RWPE1 (cell line): Measurements from ENCODE around the gene ENO4.

Experiments
- CTCF ChIA-PET: fragments of 350-600 bp; sonication (Branson Sonifier 250); formaldehyde crosslinking; extraction: SDS; loops from one replicate; lab custom pipeline; 2021; lab: Yijun Ruan, JAX
- POLR2A ChIA-PET: fragments of 400-600 bp; formaldehyde crosslinking; extraction: SDS; loops from one replicate; lab custom pipeline; 2020; ENCODE audit warnings: antibody characterized with exemption; ENCODE audit not compliant: low non-redundant PET; lab: Yijun Ruan, JAX
- DNase-seq: peaks from one replicate; pipeline ENCODE4 v3.0.0; 2012; ENCODE audit warnings: low spot score
- H3K27ac ChIP-seq: fragments of 450-650 bp; 2 replicates; pipeline ENCODE4 v1.5.1; 2017
- TF ChIP-seq, protein P1 (sequence below): fragments of 450-650 bp; conservative IDR thresholded peaks from 2 replicates; pipeline ENCODE4 v1.5.1; 2017; ENCODE audit warnings: low read depth, mild to moderate bottlenecking

The ENO4 gene

DNA sequence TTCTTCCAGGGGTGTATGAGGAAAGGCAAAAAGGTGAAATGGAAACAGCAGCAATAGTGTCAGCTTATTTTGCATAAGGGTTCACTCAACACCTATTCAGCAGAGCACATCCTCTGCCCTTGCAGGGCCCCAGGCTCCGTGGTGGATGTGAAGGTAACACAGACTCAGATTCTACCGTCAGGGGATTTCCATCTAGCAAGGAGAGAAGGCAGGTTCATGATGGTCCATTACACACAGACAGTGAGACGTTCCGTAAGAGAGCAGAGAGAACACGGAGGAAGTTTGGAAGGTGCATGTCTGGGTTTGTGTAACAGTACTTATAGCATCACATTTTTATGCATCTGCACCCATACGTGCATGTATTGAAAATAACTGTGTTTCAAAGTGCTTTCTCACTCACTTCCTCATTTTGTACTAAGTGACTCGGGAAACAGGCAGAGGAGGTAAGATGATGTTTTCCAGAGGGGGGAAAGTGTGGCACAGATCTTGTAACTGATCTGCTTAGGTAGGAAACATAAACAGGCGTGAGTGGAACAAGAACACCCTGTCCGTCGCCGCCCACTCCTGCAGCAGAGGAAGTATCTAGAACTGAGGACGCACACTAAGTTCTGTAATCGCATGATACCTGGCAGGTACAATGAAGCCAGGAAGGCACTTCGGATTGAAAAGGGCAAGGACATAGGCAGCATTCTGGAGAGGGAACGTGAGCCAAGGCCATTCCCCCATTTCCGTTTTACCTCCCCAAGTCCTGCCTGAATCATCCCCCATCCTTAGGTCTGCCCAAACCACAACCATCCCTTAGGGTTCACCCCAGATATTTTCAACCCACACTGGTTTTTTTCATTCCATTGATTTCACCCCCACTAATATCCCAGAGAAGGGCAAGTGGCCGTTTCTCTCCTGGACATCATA is 1.0 kb upstream of the ENO4 start:
- H3K27ac ChIP-seq = peak overlapping the region; percentile 79
- ChIA-PET CTCF (interaction anchor here (0.6 to 1.1 kb wide), 5 partner anchors 60 to 327 kb away, joined by 3 to 9 read pairs (median 3); no protein-coding TSS in a partner anchor), POLR2A (no interaction called here)
- peak; percentile 13 for DNase-seq
- TF ChIP-seq, protein P1, sequence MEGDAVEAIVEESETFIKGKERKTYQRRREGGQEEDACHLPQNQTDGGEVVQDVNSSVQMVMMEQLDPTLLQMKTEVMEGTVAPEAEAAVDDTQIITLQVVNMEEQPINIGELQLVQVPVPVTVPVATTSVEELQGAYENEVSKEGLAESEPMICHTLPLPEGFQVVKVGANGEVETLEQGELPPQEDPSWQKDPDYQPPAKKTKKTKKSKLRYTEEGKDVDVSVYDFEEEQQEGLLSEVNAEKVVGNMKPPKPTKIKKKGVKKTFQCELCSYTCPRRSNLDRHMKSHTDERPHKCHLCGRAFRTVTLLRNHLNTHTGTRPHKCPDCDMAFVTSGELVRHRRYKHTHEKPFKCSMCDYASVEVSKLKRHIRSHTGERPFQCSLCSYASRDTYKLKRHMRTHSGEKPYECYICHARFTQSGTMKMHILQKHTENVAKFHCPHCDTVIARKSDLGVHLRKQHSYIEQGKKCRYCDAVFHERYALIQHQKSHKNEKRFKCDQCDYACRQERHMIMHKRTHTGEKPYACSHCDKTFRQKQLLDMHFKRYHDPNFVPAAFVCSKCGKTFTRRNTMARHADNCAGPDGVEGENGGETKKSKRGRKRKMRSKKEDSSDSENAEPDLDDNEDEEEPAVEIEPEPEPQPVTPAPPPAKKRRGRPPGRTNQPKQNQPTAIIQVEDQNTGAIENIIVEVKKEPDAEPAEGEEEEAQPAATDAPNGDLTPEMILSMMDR = no peak

DNA sequence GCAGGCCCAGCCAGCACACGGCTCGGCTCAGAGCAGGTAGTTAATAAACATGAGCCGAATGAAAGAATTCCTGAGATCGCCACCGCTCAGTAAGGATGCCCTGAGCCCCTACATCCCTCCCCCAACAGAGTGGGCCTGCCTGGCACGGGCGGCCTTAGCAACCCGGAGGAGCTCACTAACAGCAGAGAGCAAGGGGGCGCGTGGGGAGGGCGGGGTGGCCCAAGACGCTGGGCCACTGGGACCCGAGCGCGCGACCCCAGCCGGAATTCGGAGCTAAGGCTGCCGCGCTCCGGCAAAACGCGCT is 403 bp upstream of the ENO4 start:
- POLR2A ChIA-PET = interaction anchor here (1.1 kb wide), 1 partner anchor 156 kb away, joined by 8 read pairs; the partner anchor contains the start of gene SHTN1
- peak overlapping the region; percentile 79 for H3K27ac ChIP-seq
- CTCF ChIA-PET = interaction anchor here (0.6 to 1.2 kb wide), 5 partner anchors 61 to 326 kb away, joined by 3 to 4 read pairs (median 3); no protein-coding TSS in a partner anchor
- peak; percentile 12 for DNase-seq
- TF ChIP-seq, protein P1 = no peak

DNA sequence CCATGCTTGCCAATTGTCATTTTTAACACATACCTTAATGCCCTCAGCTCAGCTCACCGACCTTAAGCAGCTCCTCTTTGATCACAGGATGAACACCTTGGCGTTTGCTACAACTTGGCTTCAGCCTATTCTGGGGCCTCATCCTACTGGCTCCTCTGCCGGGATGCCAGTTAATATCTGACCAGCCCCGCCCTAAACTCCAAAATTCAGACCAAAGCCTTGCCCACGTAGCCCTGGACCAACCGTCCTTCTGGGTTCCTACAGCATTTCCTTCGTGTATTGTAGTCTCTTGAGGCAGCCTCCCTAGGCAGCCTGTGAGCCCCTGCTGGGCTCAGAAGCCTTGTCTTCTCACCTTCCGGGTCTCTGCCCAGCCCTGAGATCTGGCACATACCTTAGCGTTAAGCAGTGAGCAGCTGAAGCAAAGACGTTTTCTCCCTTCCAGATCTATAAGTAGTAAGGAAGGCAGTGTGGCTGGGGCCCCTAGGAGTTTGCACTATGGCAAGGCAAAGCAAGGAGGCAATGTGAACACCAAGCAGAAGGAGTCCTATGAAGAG is 836 bp downstream of the ENO4 start:
- TF ChIP-seq, protein P1 = no peak
- CTCF ChIA-PET = interaction anchor here (0.7 to 1.2 kb wide), 2 partner anchors 191 to 316 kb away, joined by 3 read pairs; no protein-coding TSS in a partner anchor
- POLR2A ChIA-PET = interaction anchor here (0.7 to 1.1 kb wide), 2 partner anchors 44 to 155 kb away, joined by 3 to 8 read pairs; partner anchors contain the start of gene SHTN1
- no peak for DNase-seq
- peak overlapping the region; percentile 79 for H3K27ac ChIP-seq

DNA sequence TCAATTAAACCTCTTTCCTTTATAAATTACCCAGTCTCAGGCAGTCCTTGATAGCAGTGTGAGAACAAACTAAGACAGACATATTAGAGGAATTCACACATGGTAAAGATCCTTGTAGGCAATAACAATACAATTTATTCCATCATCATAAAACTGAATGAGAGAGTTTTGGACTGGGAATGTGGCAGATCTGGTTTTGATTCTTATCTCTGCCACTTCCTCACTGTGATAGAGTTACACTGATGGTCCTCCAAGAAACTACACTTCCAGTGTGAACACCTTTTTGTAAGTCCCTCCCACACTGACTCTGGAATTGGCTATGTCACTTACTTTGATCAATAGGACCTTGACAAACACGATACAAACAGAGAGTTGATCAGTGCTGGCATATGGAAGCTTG is 2.9 kb downstream of the ENO4 start:
- no peak overlapping the region for H3K27ac ChIP-seq
- POLR2A ChIA-PET = no interaction called here
- TF ChIP-seq, protein P1 = no peak
- DNase-seq = no peak
- CTCF ChIA-PET = interaction anchor here (1.1 kb wide), 1 partner anchor 56 kb away, joined by 4 read pairs; no protein-coding TSS in a partner anchor

DNA sequence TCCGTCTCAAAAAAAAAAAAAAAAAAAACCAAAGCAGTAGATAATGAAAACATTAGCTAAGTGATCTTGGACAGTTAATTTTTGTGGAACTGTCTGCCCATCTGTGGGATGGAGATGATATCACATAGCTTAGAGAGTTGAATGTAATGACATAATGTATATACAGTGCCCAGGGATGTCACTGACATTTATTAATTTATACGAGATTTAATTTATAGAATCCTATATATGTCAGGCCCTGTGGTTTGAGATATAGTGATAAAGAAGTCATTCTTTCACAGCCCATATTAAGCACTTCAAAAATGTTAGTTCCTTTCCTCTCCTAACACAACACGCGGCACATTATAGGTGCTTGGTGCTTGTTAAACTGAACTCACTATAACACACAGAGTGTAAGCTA is 4.0 kb downstream of the ENO4 start:
- POLR2A ChIA-PET = interaction anchor here (0.7 kb wide), 1 partner anchor 13 kb away, joined by 8 read pairs; no protein-coding TSS in a partner anchor
- CTCF ChIA-PET = interaction anchor here (0.6 to 1.1 kb wide), 2 partner anchors 57 to 226 kb away, joined by 4 to 5 read pairs; no protein-coding TSS in a partner anchor

DNA sequence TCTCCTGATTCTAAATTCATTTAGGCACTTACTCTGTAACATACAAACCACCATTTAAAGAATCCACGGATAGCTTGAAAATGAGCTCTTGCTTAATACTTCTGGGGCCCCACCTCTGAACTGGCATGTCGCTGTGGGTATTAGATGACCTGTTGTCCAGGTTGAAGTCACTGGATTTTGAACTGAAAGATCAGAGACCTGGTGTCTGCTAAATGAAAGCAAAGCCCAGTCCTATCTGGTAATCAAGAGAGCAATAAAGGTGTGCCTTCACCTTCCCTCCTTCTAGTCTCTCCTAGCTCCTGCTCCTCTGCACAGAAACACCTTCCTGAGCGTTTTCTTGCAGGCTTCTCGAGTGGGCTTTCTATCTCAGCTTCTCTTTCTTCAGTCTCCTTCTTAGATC is 4.4 kb downstream of the ENO4 start:
- POLR2A ChIA-PET = no interaction called here
- CTCF ChIA-PET = interaction anchor here (0.6 kb wide), 1 partner anchor 1143 kb away, joined by 3 read pairs; no protein-coding TSS in a partner anchor
- no peak overlapping the region for H3K27ac ChIP-seq
- TF ChIP-seq, protein P1 = no peak
- no peak for DNase-seq

More for the DNA sequence above, 4.0 kb downstream of the ENO4 start:
- no peak for DNase-seq
- no peak overlapping the region for H3K27ac ChIP-seq
- TF ChIP-seq, protein P1 = no peak
